Suprapubic skin (tissue), 3 donors: ENCODE data around the gene MMP8.

Experiments
- CTCF ChIP-seq, 2 donors: fragments of 200-600 bp in 1 of 2; fragments of 450-650 bp in 1 of 2; sonication (generic) in 1 of 2; IDR thresholded peaks; one replicate each; pipeline ENCODE4 v1.5.1; 2016 to 2019; ENCODE audit warnings: antibody characterized with exemption in 2 of 2, mild to moderate bottlenecking in 1 of 2, moderate library complexity in 1 of 2
- POLR2A ChIP-seq, 2 donors: fragments of 450-650 bp; IDR thresholded peaks; one replicate each; pipeline ENCODE4 v1.6.1; 2017; ENCODE audit warnings: antibody characterized with exemption in 2 of 2, mild to moderate bottlenecking in 2 of 2, moderate library complexity in 2 of 2

GRCh38 chr11:102666331-102666957 is 58.3 kb downstream of the MMP8 start:
- TF ChIP-seq CTCF (IDR thresholded peaks at IDR 0.05) (peak; percentile 70 to 72), POLR2A (IDR thresholded peaks at IDR 0.05) (no peak)
